Colonic mucosa (tissue), 4 donors: ENCODE results near the gene CASD1. TPM values are rescaled to one million over a fixed set of nuclear protein-coding genes. Genes with fewer than 3 reads are reported as not detected.

Experiments
- DNase-seq: peaks from one replicate; pipeline ENCODE4 v3.0.0-alpha.2; 2020
- H3K27ac ChIP-seq: fragments of 200-600 bp; one replicate; pipeline ENCODE4 v1.8.0; 2021
- H3K27me3 ChIP-seq: fragments of 200-600 bp; one replicate; pipeline ENCODE4 v1.8.0; 2021
- H3K36me3 ChIP-seq: fragments of 200-600 bp; one replicate; pipeline ENCODE4 v1.8.0; 2021
- H3K4me1 ChIP-seq: fragments of 200-600 bp; one replicate; pipeline ENCODE4 v1.8.0; 2021; ENCODE audit warnings: mild to moderate bottlenecking
- H3K4me3 ChIP-seq: fragments of 200-600 bp; one replicate; pipeline ENCODE4 v1.8.0; 2021
- H3K9ac ChIP-seq, 2 donors: one replicate each; pipeline ENCODE4 v1.7.0; 2013; ENCODE audit warnings: control low read depth in 2 of 2, low read depth in 2 of 2, low read length in 2 of 2
- H3K9me3 ChIP-seq: fragments of 200-600 bp; one replicate; pipeline ENCODE4 v1.8.0; 2021
- CTCF ChIP-seq: fragments of 200-600 bp; IDR thresholded peaks from one replicate; pipeline ENCODE4 v1.8.0; 2022; ENCODE audit warnings: antibody characterized with exemption, mild to moderate bottlenecking
- intact Hi-C: fragments of 100-400 bp; cut with DNase I; formaldehyde crosslinking; loops from one replicate; pipeline ENCODE4 v1.14.1; 2022
- total RNA-seq, 2 donors: library from RNA; stranded (reverse); fragmentation: NEBNext Ultra II Directional in 1 of 2; extraction: Animal tissue kit (Norgen Biotek cat#: 25700) in 1 of 2; gene quantifications; one replicate each; pipeline ENCODE4 v1.2.1, GENCODE V29; 2021
- donor health status: healthy.
- donor health status: DM: no; HTN: no; CAD: no.
- donor health status: DM: no; HTN: no; CAD: no.

CASD1 gene
- total RNA-seq, 2 donors from 2014 or later: 39.7 to 54.4 TPM

- intact Hi-C loops: no loop called here
- Histone ChIP-seq H3K36me3 (no peaks in the 10 kb centered on the region), H3K27me3 (no peaks in the 10 kb centered on the region), H3K9ac (no peak overlapping the region), H3K4me1 (no peaks in the 10 kb centered on the region), H3K9me3 (no peaks in the 10 kb centered on the region), H3K27ac (no peak overlapping the region), H3K4me3 (no peak overlapping the region)
- no peak for DNase-seq
- no peak for TF ChIP-seq CTCF
These were observed 31.7 kb upstream of the CASD1 start for GRCh38 chr7:94477878-94478277.

- Histone ChIP-seq H3K4me1 (no peaks in the 10 kb centered on the region), H3K9me3 (no peaks in the 10 kb centered on the region), H3K9ac (no peak overlapping the region), H3K27me3 (no peaks in the 10 kb centered on the region), H3K36me3 (no peaks in the 10 kb centered on the region), H3K4me3 (no peak overlapping the region), H3K27ac (no peak overlapping the region)
- DNase-seq: no peak
- intact Hi-C loops: no loop called here
- no peak for TF ChIP-seq CTCF
These were observed 30.9 kb upstream of the CASD1 start for GRCh38 chr7:94478648-94479214.

GRCh38 chr7:94481279-94481678 is 28.3 kb upstream of the CASD1 start:
- TF ChIP-seq CTCF: no peak
- H3K36me3 ChIP-seq: no peaks in the 10 kb centered on the region
- H3K4me3 ChIP-seq: no peak overlapping the region
- no peaks in the 10 kb centered on the region for H3K9me3 ChIP-seq
- no peak for DNase-seq
- intact Hi-C loops: no loop called here
- no peak overlapping the region for H3K27ac ChIP-seq
- H3K4me1 ChIP-seq: no peaks in the 10 kb centered on the region
- H3K9ac ChIP-seq: no peak overlapping the region
- no peaks in the 10 kb centered on the region for H3K27me3 ChIP-seq

- Histone ChIP-seq H3K4me3 (no peak overlapping the region), H3K9ac (no peak overlapping the region), H3K27ac (no peak overlapping the region), H3K9me3 (no peaks in the 10 kb centered on the region), H3K27me3 (no peaks in the 10 kb centered on the region), H3K4me1 (no peaks in the 10 kb centered on the region), H3K36me3 (no peaks in the 10 kb centered on the region)
- DNase-seq: no peak
- no peak for TF ChIP-seq CTCF
- intact Hi-C loops: no loop called here
These were observed 26.8 kb upstream of the CASD1 start for GRCh38 chr7:94482796-94483195.

GRCh38 chr7:94483843-94484242 is 25.8 kb upstream of the CASD1 start:
- Histone ChIP-seq H3K4me3 (no peak overlapping the region), H3K9ac (no peak overlapping the region), H3K27me3 (no peaks in the 10 kb centered on the region), H3K9me3 (no peaks in the 10 kb centered on the region), H3K4me1 (no peaks in the 10 kb centered on the region), H3K27ac (no peak overlapping the region), H3K36me3 (no peaks in the 10 kb centered on the region)
- TF ChIP-seq CTCF: no peak
- no peak for DNase-seq
- intact Hi-C loops: no loop called here
